Uterus (tissue), 2 donors: ENCODE results near the gene IL4R.

Experiments used
- POLR2A ChIP-seq, 2 donors: fragments of 450-650 bp; IDR thresholded peaks; one replicate each; pipeline ENCODE4 v1.6.1; 2016; ENCODE audit warnings: antibody characterized with exemption in 2 of 2, mild to moderate bottlenecking in 1 of 2, moderate library complexity in 1 of 2
- TF ChIP-seq, protein P1 (sequence below), 4 experiments: fragments of 200-600 bp in 2 of 4; fragments of 450-650 bp in 2 of 4; sonication (generic) in 2 of 4; IDR thresholded peaks; one replicate each; pipeline ENCODE4 v1.5.1; 2016 to 2019; ENCODE audit warnings: antibody characterized with exemption in 4 of 4, mild to moderate bottlenecking in 2 of 4, moderate library complexity in 1 of 4

DNA sequence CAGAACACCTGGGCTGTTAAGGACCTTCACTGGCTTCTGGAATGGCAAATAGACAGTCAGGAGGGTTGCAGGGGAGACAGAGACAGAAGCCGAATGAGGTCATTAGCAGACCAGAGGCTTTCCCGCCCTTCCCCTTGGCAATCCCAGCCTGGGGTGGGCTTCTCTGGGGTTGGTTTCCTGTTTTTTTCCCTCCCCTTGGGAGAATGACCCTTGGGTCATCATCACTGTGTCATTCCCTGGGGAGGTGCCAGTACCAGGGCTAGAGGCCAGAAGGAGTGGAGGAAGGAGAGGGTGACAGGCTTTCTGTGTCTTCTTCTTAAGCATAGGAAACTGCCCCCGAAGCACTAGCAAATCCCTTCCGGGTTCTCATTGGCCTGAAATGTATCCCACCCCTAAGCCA lies 45.3 kb downstream of the IL4R start:
- TF ChIP-seq, protein P1, sequence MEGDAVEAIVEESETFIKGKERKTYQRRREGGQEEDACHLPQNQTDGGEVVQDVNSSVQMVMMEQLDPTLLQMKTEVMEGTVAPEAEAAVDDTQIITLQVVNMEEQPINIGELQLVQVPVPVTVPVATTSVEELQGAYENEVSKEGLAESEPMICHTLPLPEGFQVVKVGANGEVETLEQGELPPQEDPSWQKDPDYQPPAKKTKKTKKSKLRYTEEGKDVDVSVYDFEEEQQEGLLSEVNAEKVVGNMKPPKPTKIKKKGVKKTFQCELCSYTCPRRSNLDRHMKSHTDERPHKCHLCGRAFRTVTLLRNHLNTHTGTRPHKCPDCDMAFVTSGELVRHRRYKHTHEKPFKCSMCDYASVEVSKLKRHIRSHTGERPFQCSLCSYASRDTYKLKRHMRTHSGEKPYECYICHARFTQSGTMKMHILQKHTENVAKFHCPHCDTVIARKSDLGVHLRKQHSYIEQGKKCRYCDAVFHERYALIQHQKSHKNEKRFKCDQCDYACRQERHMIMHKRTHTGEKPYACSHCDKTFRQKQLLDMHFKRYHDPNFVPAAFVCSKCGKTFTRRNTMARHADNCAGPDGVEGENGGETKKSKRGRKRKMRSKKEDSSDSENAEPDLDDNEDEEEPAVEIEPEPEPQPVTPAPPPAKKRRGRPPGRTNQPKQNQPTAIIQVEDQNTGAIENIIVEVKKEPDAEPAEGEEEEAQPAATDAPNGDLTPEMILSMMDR (IDR thresholded peaks at IDR 0.05): no peak
- no peak for TF ChIP-seq POLR2A (IDR thresholded peaks at IDR 0.05)
